ENCODE data around the gene OLFML2B.
A peak's percentile ranks its signal among the peaks of the same experiment; 100 is the strongest.
"Not testable (repeated sequence)": the region's sequence is repeated elsewhere in the genome, so short reads cannot be mapped to it uniquely, and the experiment has no call there.

The OLFML2B gene

DNA sequence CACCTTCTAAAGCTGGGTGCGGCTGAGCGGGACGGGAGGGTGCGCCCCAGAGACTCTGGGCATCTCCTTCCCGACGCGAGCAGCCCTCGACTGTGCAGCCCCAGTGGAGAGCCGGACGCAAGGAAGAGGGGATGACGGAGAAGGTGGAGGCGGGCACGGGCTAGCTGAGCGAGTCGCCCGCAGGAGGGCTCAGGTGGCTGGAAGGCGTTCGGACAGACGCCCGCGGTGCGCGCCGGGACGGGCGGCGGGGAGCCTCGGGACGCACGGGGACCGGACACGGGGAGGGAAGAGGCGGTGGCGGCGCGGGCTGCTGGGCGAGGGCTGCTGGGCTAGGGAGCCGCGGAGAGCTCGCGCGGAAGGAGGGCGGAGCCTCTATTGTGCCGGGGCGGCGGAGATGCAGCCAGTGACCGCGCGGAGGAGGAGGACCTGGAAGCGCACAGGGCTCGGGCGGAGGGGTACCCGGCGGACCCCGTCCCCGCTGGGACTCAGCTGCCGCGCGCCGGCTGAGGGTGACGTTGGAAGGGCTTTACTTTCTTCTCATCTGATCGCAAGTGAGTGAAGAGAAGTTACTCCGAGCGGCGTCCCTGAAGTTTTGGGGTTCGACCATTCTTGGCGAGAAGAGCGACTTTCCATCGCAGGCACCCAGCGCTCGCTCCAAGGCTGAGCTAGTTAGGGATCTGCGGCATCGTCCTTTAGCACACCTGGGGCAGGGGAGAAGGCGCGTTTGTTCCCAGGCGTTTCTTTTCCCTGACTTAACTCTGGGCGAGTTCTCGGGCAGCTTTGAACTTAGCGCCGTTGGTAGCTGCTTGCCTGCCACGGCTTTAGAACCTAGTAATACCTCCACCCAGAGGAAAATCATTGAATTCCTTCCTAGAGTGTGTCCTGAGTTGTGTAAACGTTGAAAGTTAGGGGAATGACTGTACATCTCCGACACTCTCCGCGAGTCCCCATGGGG, at the start of gene OLFML2B:
TSS of gene OLFML2B (minus strand) at position 323 of the 955 bp plus-strand sequence. CDS start 439 bp downstream, outside the sequence.
- Mint-ChIP-seq H3K36me3 (no peaks in the 10 kb centered on the region), H3K27ac (no peak within 1 kb of the TSS), H3K9me3 (no peaks in the 10 kb centered on the region), H3K27me3 (peaks cover 49% of the 10 kb centered on the region), H3K4me3 (peak within 1 kb of the TSS; percentile 85), H3K4me1 (peaks cover 15% of the 10 kb centered on the region)
- peak; percentile 68 for ATAC-seq

DNA sequence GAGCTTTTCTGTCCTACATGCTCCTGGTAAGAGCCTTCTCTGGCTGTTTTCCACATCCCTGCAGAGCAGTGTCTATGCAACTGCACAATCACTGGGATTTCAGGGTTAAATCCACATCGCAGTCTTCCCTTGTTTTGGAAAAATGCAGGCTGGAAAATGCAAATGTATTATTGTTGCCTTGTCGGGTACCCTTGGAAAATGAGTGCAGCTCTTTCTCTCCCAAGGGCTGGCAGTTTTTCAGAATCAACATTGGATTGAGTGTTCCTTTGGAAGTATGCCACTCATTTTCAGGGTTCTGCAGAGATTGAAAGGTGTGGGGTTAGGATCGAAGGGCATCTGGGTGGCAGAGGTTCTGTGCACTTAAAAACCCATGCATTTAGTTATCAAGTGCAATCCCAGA, 49.1 kb upstream of the OLFML2B start:
- no peak for ATAC-seq
- Mint-ChIP-seq H3K27me3 (peaks cover 47% of the 10 kb centered on the region), H3K4me3 (no peak overlapping the region), H3K36me3 (no peaks in the 10 kb centered on the region), H3K9me3 (no peaks in the 10 kb centered on the region), H3K4me1 (peaks cover 10% of the 10 kb centered on the region), H3K27ac (no peak overlapping the region)

DNA sequence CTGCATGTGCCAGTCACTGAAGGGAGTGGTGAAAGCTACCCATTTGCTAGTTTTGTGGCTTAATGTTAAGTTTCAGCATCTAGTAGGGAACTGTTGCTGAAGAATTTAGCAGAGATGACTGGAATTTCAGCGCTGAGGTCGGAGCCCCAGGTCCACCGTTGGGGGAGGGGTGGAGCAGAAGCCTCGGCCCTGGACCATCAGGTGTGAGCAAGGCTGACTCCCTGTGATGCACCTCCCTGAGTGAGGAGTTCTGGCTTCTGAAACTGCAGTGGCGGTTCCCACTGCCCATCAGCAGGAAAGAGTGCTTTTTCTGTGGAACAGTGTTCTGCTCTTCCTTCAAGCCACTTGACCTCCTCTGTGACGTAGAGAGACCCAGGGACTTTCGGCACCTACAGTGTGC, 47.2 kb upstream of the OLFML2B start:
- Mint-ChIP-seq H3K36me3 (no peaks in the 10 kb centered on the region), H3K27ac (no peak overlapping the region), H3K4me3 (no peak overlapping the region), H3K4me1 (peaks cover 10% of the 10 kb centered on the region), H3K27me3 (peaks cover 40% of the 10 kb centered on the region), H3K9me3 (no peaks in the 10 kb centered on the region)
- no peak for ATAC-seq

DNA sequence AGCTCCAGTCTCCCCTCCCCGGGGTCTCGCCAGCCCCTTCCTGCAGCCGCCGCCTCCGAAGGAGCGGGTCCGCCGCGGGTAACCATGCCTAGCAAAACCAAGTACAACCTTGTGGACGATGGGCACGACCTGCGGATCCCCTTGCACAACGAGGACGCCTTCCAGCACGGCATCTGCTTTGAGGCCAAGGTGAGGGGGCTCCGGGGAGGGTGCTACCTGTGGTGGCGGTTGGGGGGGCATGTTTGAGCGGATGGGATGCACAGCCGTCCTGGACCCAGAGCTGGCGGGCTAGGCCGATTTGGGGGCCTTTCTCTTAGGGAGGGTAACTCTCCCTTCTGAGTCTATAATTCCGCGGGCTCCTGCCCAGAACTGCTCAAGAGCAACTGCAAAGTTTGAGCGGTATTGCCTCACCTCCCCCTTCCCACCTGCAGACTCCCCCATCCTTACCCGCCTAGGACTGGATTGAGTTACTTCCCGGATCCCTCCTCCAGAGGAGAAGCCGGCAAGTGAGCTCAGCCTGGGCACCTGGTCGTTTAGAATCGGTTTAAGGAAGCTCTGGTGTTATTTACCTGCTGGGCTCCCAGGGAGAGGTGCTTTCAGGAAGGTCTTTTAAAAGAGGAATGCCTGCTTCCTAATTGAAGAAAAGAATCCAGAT, 46.6 kb upstream of the OLFML2B start:
- peaks cover 10% of the 10 kb centered on the region for H3K4me1 Mint-ChIP-seq
- no peak for ATAC-seq
- H3K9me3 Mint-ChIP-seq = no peaks in the 10 kb centered on the region
- H3K36me3 Mint-ChIP-seq = no peaks in the 10 kb centered on the region
- H3K27me3 Mint-ChIP-seq = peaks cover 45% of the 10 kb centered on the region
- peak overlapping the region; percentile 86 for H3K4me3 Mint-ChIP-seq
- no peak overlapping the region for H3K27ac Mint-ChIP-seq

DNA sequence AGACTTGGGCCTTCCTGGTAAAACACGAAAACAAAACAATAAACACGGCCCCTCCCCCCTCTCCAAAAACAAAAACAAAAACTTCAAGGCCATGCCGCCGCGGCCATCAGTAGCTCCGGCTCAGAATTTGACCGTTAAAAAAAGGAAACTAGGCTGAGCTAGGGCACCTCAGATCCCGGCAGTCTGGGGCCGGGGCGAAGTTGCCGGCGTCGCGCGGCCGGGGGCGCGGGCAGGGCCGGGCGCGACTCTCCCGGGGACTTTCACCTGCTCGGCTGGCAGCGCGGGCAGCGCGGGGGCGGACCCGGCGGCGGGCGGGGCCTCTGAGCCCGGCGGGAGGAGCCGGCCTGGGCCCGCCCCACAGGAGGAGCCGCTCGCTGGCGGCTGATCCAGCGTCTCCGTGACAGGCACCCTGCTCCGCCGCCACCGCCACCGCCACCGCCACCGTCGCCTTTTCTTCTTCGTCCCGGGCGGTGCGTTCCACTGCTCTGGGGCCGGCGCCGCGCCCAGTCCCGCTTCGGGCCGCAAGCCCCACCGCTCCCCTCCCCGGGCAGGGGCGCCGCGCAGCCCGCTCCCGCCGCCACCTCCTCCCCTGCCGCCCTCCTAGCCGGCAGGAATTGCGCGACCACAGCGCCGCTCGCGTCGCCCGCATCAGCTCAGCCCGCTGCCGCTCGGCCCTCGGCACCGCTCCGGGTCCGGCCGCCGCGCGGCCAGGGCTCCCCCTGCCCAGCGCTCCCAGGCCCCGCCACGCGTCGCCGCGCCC, 45.8 kb upstream of the OLFML2B start, which contains the start of gene NOS1AP:
TSS of gene NOS1AP (plus strand) at position 358 of the 760 bp plus-strand sequence. CDS start 487 bp downstream, outside the sequence.
- Mint-ChIP-seq H3K27me3 (peaks cover 52% of the 10 kb centered on the region), H3K4me3 (peak within 1 kb of the TSS; percentile 86), H3K9me3 (no peaks in the 10 kb centered on the region), H3K27ac (no peak within 1 kb of the TSS), H3K36me3 (no peaks in the 10 kb centered on the region), H3K4me1 (peaks cover 10% of the 10 kb centered on the region)
- ATAC-seq = peak; percentile 94

DNA sequence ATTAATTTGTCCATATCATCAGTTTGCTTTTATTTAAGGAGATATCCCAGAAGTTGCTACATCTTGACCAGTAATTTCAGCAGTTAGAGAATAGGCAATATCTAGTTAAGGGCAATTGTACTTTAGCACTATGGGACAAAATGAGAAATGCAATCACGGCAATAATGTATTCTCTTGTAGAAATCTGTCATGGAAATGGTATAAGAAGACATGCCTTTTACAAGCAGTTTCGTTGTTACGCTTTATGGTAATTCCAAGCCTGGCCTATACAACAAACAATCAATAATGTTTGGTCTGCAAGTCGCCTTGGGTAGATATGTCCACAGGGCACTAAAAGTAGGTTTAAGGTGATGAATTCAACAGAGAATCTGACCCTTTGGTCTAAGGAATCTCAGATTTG, 44.6 kb upstream of the OLFML2B start:
- Mint-ChIP-seq H3K36me3 (no peaks in the 10 kb centered on the region), H3K27ac (no peak overlapping the region), H3K9me3 (no peaks in the 10 kb centered on the region), H3K27me3 (peaks cover 63% of the 10 kb centered on the region), H3K4me1 (peaks cover 10% of the 10 kb centered on the region), H3K4me3 (no peak overlapping the region)
- ATAC-seq = no peak

DNA sequence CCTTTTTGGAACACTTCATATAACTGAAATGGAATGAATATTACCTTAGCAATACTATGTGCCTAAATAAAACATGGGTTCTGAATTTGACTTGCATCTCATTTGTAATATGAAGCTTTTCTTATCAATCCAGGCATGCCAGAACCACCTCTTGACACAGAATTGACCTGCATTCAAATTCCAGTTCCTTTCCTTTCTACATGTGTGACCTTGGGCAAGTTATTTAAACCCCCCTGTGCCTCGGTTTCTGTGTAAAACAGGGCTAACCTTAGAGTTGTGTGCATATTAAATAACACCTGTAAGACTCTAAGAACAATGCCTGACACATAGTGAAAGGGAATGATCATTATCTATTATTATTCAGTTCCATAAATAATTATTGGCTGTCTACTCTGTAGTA, 43.8 kb upstream of the OLFML2B start:
- Mint-ChIP-seq H3K36me3 (no peaks in the 10 kb centered on the region), H3K9me3 (no peaks in the 10 kb centered on the region), H3K4me1 (peaks cover 10% of the 10 kb centered on the region), H3K4me3 (no peak overlapping the region), H3K27ac (no peak overlapping the region), H3K27me3 (peaks cover 70% of the 10 kb centered on the region)
- no peak for ATAC-seq

DNA sequence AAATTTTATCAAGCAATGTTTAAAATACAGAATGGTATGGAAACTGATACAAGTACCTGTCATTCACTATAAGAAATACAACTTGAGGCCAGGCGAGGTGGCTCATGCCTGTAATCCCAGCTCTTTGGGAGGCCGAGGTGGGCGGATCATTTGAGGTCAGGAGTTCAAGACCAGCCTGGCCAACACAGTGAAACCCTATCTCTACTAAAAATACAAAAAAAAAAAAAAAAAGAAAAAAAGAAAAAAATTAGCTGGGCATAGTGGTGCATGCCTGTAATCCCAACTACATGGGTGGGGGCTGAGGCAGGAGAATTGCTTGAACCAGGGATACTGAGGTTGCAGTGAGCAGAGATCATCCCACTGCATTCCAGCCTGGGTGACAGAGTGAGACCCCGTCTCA, 43.2 kb upstream of the OLFML2B start:
- not testable (repeated sequence) for H3K9me3 Mint-ChIP-seq, H3K4me1 Mint-ChIP-seq, H3K36me3 Mint-ChIP-seq, ATAC-seq, H3K27ac Mint-ChIP-seq, H3K4me3 Mint-ChIP-seq
- peaks cover 70% of the 10 kb centered on the region for H3K27me3 Mint-ChIP-seq

DNA sequence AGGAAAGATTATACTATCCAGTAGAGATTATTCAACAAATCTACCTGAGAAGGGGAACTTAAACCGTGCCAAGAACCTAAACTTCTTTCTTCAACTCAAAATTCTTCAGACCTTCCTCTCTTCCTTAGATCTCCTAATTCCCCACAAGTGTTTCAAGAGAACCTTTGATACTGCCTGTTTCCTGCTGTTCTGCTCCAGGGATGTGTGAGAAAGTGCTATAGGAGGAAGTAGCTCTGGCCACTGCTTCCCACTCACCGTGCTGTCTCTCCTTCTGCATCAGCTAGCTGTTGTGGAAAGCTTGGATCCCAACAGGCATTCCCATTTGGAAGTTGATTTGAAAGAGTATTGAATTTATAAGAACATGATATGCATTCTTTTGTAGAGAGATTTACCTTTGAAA, 41.3 kb upstream of the OLFML2B start:
- Mint-ChIP-seq H3K4me3 (no peak overlapping the region), H3K4me1 (peaks cover 2% of the 10 kb centered on the region), H3K27me3 (peaks cover 58% of the 10 kb centered on the region), H3K9me3 (no peaks in the 10 kb centered on the region), H3K36me3 (no peaks in the 10 kb centered on the region), H3K27ac (no peak overlapping the region)
- no peak for ATAC-seq

DNA sequence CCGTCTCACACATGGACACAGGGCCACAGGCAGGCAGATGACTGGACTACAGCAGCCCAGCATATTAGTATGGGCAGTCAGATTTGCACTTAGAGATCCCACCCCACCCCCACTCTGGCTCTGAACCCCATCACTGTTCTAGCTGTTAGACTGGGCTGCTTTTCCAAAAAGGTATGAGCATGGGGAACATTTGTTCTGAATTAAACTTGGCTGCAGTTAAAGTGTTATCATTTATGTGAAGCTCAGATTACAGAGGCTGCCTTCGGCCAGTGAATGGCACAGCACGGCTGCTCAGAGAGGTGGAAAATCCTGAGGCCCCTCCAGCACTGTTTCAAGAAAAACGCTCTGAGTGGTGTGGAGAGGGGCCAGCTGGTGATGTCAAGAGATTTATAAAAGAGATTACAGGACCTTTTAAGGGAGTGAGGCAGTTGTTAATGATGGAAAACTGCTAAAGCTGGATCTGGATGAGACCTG, 38.9 kb upstream of the OLFML2B start:
- H3K4me1 Mint-ChIP-seq = no peaks in the 10 kb centered on the region
- H3K27me3 Mint-ChIP-seq = peaks cover 44% of the 10 kb centered on the region
- ATAC-seq = no peak
- H3K4me3 Mint-ChIP-seq = no peak overlapping the region
- H3K9me3 Mint-ChIP-seq = no peaks in the 10 kb centered on the region
- no peak overlapping the region for H3K27ac Mint-ChIP-seq
- no peaks in the 10 kb centered on the region for H3K36me3 Mint-ChIP-seq

DNA sequence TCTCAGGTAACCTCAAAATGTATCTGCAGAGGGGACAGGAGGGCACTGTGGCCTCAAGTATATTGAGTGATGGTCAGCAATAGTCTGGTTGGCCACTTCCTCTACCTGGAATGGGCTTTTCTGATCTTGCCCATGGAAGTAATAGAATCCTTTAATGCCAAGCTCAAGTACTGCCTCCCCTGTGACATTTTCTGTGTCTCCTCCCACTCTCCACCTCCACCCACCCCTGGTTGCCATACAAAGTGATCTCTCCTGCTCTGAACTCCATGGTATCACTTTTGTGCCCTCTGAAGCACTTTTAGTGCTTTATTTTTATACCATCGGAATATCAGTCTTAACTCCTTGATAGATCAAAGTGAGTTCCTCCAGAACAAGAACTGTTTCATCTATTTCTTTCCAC, 36.6 kb upstream of the OLFML2B start:
- no peaks in the 10 kb centered on the region for H3K4me1 Mint-ChIP-seq
- ATAC-seq = no peak
- H3K36me3 Mint-ChIP-seq = no peaks in the 10 kb centered on the region
- H3K27me3 Mint-ChIP-seq = peaks cover 51% of the 10 kb centered on the region
- no peak overlapping the region for H3K4me3 Mint-ChIP-seq
- no peaks in the 10 kb centered on the region for H3K9me3 Mint-ChIP-seq
- no peak overlapping the region for H3K27ac Mint-ChIP-seq

DNA sequence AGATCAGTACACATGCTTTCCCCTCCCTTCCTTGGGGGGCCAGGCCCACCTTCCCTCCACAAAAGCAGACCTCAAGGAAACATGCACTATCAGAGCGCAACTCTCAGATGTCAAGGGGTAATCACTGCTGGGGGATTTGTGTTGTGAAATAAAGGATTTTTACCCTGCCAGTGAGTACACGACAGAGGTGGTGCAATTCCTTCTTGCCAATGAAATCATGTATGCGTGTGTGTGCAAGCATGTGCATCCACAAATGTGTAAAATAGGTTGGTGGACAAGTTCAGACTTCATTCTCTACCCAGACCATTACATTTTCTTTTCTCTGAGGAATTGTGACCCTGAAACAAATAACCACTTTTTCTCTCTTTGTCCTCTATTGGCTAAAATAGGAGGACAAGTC, 36.1 kb upstream of the OLFML2B start:
- no peaks in the 10 kb centered on the region for H3K36me3 Mint-ChIP-seq
- H3K27ac Mint-ChIP-seq = no peak overlapping the region
- peaks cover 48% of the 10 kb centered on the region for H3K27me3 Mint-ChIP-seq
- no peak for ATAC-seq
- no peaks in the 10 kb centered on the region for H3K4me1 Mint-ChIP-seq
- no peaks in the 10 kb centered on the region for H3K9me3 Mint-ChIP-seq
- no peak overlapping the region for H3K4me3 Mint-ChIP-seq

DNA sequence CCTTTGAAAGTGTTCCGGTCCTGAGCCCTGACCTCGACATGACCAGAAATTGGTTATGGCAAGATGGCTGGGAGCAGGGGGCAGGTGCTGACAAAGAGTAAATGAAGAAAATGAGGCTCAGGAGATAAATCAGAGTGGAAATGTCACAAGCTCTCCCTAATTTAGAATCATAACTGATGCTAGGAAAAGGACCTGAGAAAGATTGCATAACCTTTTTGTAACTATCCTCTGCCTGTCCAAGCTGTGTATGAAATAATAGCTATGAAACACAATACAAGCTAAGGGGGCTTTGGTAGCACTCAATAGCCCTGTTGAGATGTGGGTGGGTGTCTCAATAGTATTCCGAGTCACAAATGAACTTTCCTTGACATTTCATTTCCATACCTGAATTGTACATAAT, 32.9 kb upstream of the OLFML2B start:
- ATAC-seq = no peak
- Mint-ChIP-seq H3K4me1 (no peaks in the 10 kb centered on the region), H3K27me3 (peaks cover 27% of the 10 kb centered on the region), H3K4me3 (no peak overlapping the region), H3K36me3 (no peaks in the 10 kb centered on the region), H3K27ac (no peak overlapping the region), H3K9me3 (no peaks in the 10 kb centered on the region)

DNA sequence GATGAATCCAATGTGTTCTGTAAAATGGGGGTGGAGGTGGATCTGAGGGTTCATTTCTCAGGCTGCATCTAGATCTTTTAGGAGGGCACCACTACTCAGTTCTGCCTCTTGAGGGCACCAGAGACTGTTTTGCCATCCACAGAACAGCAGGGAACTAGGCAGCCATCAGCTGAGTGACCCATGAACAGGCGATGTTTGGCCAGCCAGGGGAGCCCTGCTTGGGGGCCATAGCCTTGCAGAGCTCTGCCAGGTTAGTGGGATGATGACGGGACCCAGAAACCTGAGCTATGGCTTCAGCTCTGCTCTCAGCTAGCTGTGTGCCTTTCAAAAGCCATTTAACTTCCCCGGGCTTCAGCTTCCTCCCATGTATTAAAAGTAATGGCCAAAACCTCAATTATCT, 32.4 kb upstream of the OLFML2B start:
- H3K4me1 Mint-ChIP-seq = no peaks in the 10 kb centered on the region

DNA sequence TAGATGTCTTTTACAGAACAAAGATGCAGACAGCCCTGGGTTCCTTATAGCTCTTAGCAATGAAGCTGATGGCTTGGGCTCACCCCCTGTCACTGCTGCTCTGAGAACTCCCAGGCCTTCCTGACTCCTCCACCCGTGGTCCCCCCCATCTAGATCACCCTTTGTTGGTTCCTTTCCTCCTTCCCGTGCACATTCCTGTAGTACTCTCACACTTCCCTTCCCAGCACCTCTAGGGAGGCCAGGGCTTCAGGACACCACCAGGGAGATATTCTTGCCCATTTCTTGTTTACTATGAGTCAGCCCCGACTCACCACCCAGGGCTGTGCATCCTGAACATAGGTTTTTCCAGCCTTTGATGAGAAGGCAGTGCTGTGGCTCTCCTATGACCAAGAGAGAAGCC, 31.4 kb upstream of the OLFML2B start:
- Mint-ChIP-seq H3K27ac (no peak overlapping the region), H3K36me3 (no peaks in the 10 kb centered on the region), H3K4me3 (no peak overlapping the region), H3K4me1 (no peaks in the 10 kb centered on the region), H3K9me3 (no peaks in the 10 kb centered on the region), H3K27me3 (peaks cover 24% of the 10 kb centered on the region)
- ATAC-seq = no peak

More for the DNA sequence above, 32.4 kb upstream of the OLFML2B start:
- peak; percentile 71 for ATAC-seq
- Mint-ChIP-seq H3K4me3 (no peak overlapping the region), H3K27me3 (peaks cover 23% of the 10 kb centered on the region), H3K36me3 (no peaks in the 10 kb centered on the region), H3K27ac (no peak overlapping the region), H3K9me3 (no peaks in the 10 kb centered on the region)

All from stimulated activated memory B cell treated with anti-CD40 and anti-IgM and Interleukin-4, amounts not matched to agents 10 μg/mL and 1 μg/mL and 100 μg/mL, for 72 hours (primary cell).